ENCODE results near the gene POLD2.

DNA sequence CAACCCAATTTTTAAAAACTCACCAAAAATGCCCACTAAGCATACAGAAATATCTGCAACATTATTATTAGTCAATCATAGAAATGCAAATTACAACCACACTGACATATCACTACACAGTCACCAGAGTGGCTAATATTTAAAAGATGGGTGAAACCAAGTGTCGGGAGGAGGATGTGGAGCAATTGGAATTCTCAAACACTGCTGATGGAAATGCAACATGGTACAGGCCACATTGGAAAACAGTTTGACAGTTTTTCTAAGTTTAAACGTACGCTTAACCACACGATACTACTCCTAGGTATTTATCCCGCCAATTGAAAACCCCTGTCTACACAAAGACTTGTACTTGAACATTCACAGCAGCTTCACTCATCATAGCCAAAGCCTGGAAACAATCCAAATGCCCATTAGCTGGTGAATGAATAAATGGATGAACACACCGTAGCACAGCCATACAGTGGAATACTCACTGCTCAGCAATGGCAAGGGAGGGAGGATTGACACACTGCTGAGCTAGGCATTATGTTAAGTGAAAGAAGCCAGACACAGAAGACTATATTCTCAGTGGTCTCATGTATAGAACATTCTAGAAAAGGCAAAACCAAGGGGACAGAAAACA is 49.6 kb upstream of the POLD2 start:
- TF ChIP-seq, protein P1, sequence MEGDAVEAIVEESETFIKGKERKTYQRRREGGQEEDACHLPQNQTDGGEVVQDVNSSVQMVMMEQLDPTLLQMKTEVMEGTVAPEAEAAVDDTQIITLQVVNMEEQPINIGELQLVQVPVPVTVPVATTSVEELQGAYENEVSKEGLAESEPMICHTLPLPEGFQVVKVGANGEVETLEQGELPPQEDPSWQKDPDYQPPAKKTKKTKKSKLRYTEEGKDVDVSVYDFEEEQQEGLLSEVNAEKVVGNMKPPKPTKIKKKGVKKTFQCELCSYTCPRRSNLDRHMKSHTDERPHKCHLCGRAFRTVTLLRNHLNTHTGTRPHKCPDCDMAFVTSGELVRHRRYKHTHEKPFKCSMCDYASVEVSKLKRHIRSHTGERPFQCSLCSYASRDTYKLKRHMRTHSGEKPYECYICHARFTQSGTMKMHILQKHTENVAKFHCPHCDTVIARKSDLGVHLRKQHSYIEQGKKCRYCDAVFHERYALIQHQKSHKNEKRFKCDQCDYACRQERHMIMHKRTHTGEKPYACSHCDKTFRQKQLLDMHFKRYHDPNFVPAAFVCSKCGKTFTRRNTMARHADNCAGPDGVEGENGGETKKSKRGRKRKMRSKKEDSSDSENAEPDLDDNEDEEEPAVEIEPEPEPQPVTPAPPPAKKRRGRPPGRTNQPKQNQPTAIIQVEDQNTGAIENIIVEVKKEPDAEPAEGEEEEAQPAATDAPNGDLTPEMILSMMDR (IDR thresholded peaks at IDR 0.05) = no peak
- TF ChIP-seq POLR2A (IDR thresholded peaks at IDR 0.05) = no peak
